ENCODE results near the gene CDK11A. TPM values are rescaled to one million over a fixed set of nuclear protein-coding genes. Genes with fewer than 3 reads are reported as not detected.

CDK11A gene
- total and polyA plus RNA-seq, 2 of the 8 experiments (the other 6 are each of a cell fraction or from before 2014, with no cell fraction given), result 15.0 to 45.6 TPM

- Histone ChIP-seq H3K36me3 (ENCODE audit: control insufficient read depth in 2 of 4, insufficient read depth in 4 of 4, low read length in 3 of 4) (peaks cover 0 to 17% (median 1%) of the 10 kb centered on the region in 4 experiments; a peak in 2 of 8 replicates), H3K79me2 (ENCODE audit: control insufficient read depth in 1 of 2, insufficient read depth in 2 of 2, low read length in 2 of 2) (no peaks in the 10 kb centered on the region), H2BK5ac (ENCODE audit: low read depth, low read length) (no peak overlapping the region), H4K8ac (ENCODE audit: extremely low read depth, insufficient read depth, low read length) (no peak overlapping the region), H3K4ac (replicated peaks; ENCODE audit: insufficient read length, low read depth, low read length) (no peak overlapping the region), H3K18ac (ENCODE audit: extremely low read depth, low read length) (no peak overlapping the region), H3K56ac (replicated peaks; ENCODE audit: insufficient read length, low read depth, low read length) (no peak overlapping the region), H3K27ac (ENCODE audit: low read depth, low read length) (no peak overlapping the region), H2BK12ac (ENCODE audit: low read depth, low read length) (no peak overlapping the region), H3K4me1 (replicated peaks in 1 of 4; ENCODE audit: control insufficient read depth in 3 of 4, insufficient read depth in 4 of 4, low read length in 3 of 4) (no peaks in the 10 kb centered on the region), H2AK5ac (ENCODE audit: low read depth, low read length) (no peak overlapping the region), H3K23ac (ENCODE audit: insufficient read length) (no peak overlapping the region), H3K14ac (ENCODE audit: insufficient read length) (no peak overlapping the region), H4K5ac (ENCODE audit: insufficient read length, low read depth, low read length) (no peak overlapping the region), H3K23me2 (ENCODE audit: low read depth, low read length) (no peaks in the 10 kb centered on the region), H3K9me3 (ENCODE audit: insufficient read depth in 2 of 2, low read depth in 1 of 2, low read length in 1 of 2) (no peaks in the 10 kb centered on the region), H4K91ac (replicated peaks; ENCODE audit: insufficient read length, low read length) (no peak overlapping the region), H2BK15ac (ENCODE audit: low read length) (no peak overlapping the region), H2AFZ (ENCODE audit: low read length) (no peak overlapping the region), H2BK20ac (ENCODE audit: low read length) (no peak overlapping the region), H3K4me3 (ENCODE audit: extremely low read depth in 1 of 4, insufficient read depth in 2 of 4, low read depth in 3 of 4, low read length in 4 of 4) (no peak overlapping the region), H3K9ac (replicated peaks in 1 of 4; ENCODE audit: extremely low read depth in 1 of 4, low read depth in 3 of 4, low read length in 3 of 4) (no peak overlapping the region), H3K4me2 (ENCODE audit: insufficient read depth in 1 of 2, low read depth in 2 of 2, low read length in 2 of 2) (no peak overlapping the region), H4K20me1 (replicated peaks in 1 of 2; ENCODE audit: control insufficient read depth in 1 of 2, insufficient read depth in 2 of 2, low read length in 2 of 2) (no peaks in the 10 kb centered on the region), H3K79me1 (ENCODE audit: low read depth, low read length) (no peaks in the 10 kb centered on the region), H2BK120ac (replicated peaks; ENCODE audit: low read depth, low read length) (no peak overlapping the region), H3K27me3 (replicated peaks in 1 of 4; ENCODE audit: control insufficient read depth in 3 of 4, extremely low read depth in 1 of 4, insufficient read depth in 3 of 4, low read length in 3 of 4) (no peaks in the 10 kb centered on the region)
- FAIRE-seq (no peak), DNase-seq (ENCODE audit: low read depth in 1 of 2, low spot score in 2 of 2) (no peak)
- ChIA-PET POLR2A (ENCODE audit: partially characterized antibody) (no interaction called here), CTCF (ENCODE audit: partially characterized antibody) (no interaction called here)
- WGBS, 2 experiments (ENCODE audit: extremely low coverage in 1 of 2, insufficient coverage in 1 of 2, insufficient read length in 1 of 2, insufficient replicate concordance in 2 of 2, low coverage in 1 of 2, low lambda C conversion rate in 2 of 2, missing lambda C conversion rate in 1 of 2), result 94% methylated on average over 16 of the region's 22 CpGs; no CpG with 5 or more reads in 1 of the 2 experiments
- TF ChIP-seq HDAC6 (IDR thresholded peaks at IDR 0.05; ENCODE audit: low read depth, low read length) (no peak), TAF1 (IDR thresholded peaks at IDR 0.05; ENCODE audit: low read depth, low read length) (no peak), POLR2AphosphoS5 (IDR thresholded peaks at IDR 0.05; ENCODE audit: low read depth, low read length) (no peak), ATF2 (IDR thresholded peaks at IDR 0.05; ENCODE audit: low read length) (no peak), SIN3A (conservative IDR thresholded peaks at IDR 0.05 in 1 of 2, IDR thresholded peaks at IDR 0.05 in 1 of 2; ENCODE audit: low read depth in 1 of 2, low read length in 2 of 2) (no peak), TEAD4 (IDR thresholded peaks at IDR 0.05; ENCODE audit: low read depth, low read length) (no peak), MAFK (IDR thresholded peaks at IDR 0.05; ENCODE audit: low read depth, low read length) (no peak), HDAC2 (IDR thresholded peaks at IDR 0.05; ENCODE audit: borderline replicate concordance in 1 of 2, low read depth in 2 of 2, low read length in 2 of 2) (no peak), TCF12 (IDR thresholded peaks at IDR 0.05; ENCODE audit: low read depth, low read length) (no peak), SAP30 (IDR thresholded peaks at IDR 0.05; ENCODE audit: insufficient read depth, insufficient replicate concordance, low read length) (no peak), KDM4A (IDR thresholded peaks at IDR 0.05; ENCODE audit: low read depth, low read length, severe bottlenecking) (no peak), RFX5 (IDR thresholded peaks at IDR 0.05; ENCODE audit: borderline replicate concordance, low read depth, low read length) (no peak), SP2 (IDR thresholded peaks at IDR 0.05; ENCODE audit: low read length) (no peak)
These were observed 20.4 kb downstream of the CDK11A start for GRCh38 chr1:1703796-1704195.
